Natural killer cell (primary cell): ENCODE measurements around the gene RNF138. TPM values are rescaled to one million over a fixed set of nuclear protein-coding genes. Genes with fewer than 3 reads are reported as not detected.

ENCODE experiments used
- ATAC-seq, 3 donors: fragments of 150-1000 bp in 2 of 3; fragments of 200-7000 bp in 1 of 3; cut with Tn5 transposase; 1 replicate in 1 of 3; 2 replicates in 2 of 3; pipeline ENCODE4 v1.10.0; 2021; ENCODE audit warnings: mild to moderate bottlenecking in 2 of 3, moderate library complexity in 2 of 3
- DNase-seq, 2 donors: peaks; one replicate each; pipeline versions ENCODE4 v3.0.0 to v3.0.0-alpha.2; 2013 to 2021; ENCODE audit warnings: mixed read lengths in 1 of 2
- H3K27ac ChIP-seq: one replicate; pipeline ENCODE4 v1.5.1; 2013; ENCODE audit warnings: mild to moderate bottlenecking, low read length
- H3K27me3 ChIP-seq: one replicate; pipeline ENCODE4 v1.6.1; 2013; ENCODE audit warnings: low read length; ENCODE audit not compliant: control insufficient read depth, insufficient read depth
- H3K36me3 ChIP-seq: one replicate; pipeline ENCODE4 v1.6.1; 2013; ENCODE audit warnings: low read length; ENCODE audit not compliant: control insufficient read depth, insufficient read depth
- H3K4me1 ChIP-seq: one replicate; pipeline ENCODE4 v1.6.1; 2013; ENCODE audit warnings: low read length; ENCODE audit not compliant: control insufficient read depth, insufficient read depth
- H3K4me3 ChIP-seq: one replicate; pipeline ENCODE4 v1.5.1; 2013; ENCODE audit warnings: low read length
- H3K9me3 ChIP-seq: one replicate; pipeline ENCODE4 v1.6.1; 2013; ENCODE audit warnings: low read length; ENCODE audit not compliant: control insufficient read depth, insufficient read depth
- H3K27ac Mint-ChIP-seq, 2 donors: one replicate each; pipeline ENCODE4 v1.8.0; 2022; ENCODE audit warnings: mild to moderate bottlenecking in 2 of 2, mixed read lengths in 2 of 2, moderate library complexity in 1 of 2
- H3K27me3 Mint-ChIP-seq, 2 donors: one replicate each; pipeline ENCODE4 v1.8.0; 2022; ENCODE audit warnings: low read depth in 2 of 2, mixed read lengths in 2 of 2
- H3K36me3 Mint-ChIP-seq: one replicate; pipeline ENCODE4 v1.8.0; 2022; ENCODE audit warnings: mixed read lengths
- H3K4me1 Mint-ChIP-seq, 2 donors: one replicate each; pipeline ENCODE4 v1.8.0; 2022; ENCODE audit warnings: mixed read lengths in 2 of 2
- H3K4me3 Mint-ChIP-seq: one replicate; pipeline ENCODE4 v1.8.0; 2022; ENCODE audit warnings: mild to moderate bottlenecking, moderate library complexity, mixed read lengths
- H3K9me3 Mint-ChIP-seq, 2 donors: one replicate each; pipeline ENCODE4 v1.8.0; 2022; ENCODE audit warnings: mixed read lengths in 2 of 2
- CTCF ChIP-seq: fragments of 200-600 bp; IDR thresholded peaks from one replicate; pipeline ENCODE4 v1.8.0; 2022; ENCODE audit warnings: antibody characterized with exemption
- WGBS: methylation state at CpG from one replicate; pipeline ENCODE4 v1.1.7; 2013; ENCODE audit warnings: missing lambda C conversion rate; ENCODE audit not compliant: insufficient coverage; 5-methylcytosine and 5-hydroxymethylcytosine counted together
- intact Hi-C: fragments of 100-400 bp; cut with micrococcal nuclease; formaldehyde crosslinking; loops from one replicate; pipeline ENCODE4 v1.14.2; 2022
- total RNA-seq, 4 donors: library from RNA; stranded (reverse); fragments of 120-200 nt in 1 of 4; gene quantifications; one replicate each; pipeline versions ENCODE4 v1.2.3 to v1.2.4, GENCODE V29; 2013 to 2022

The RNF138 gene
- total RNA-seq, 3 donors from 2014 or later (not counting 1 experiment from before 2014, with no cell fraction given): 76.6 to 89.8 (median 87.7) TPM

GRCh38 chr18:32122039-32122438, 30.4 kb downstream of the RNF138 start:
- ATAC-seq (no peak), DNase-seq (no peak)
- intact Hi-C loops: no loop called here
- H3K36me3 Mint-ChIP-seq: peaks cover 20% of the 10 kb centered on the region
- H3K9me3 Mint-ChIP-seq: no peaks in the 10 kb centered on the region
- no peaks in the 10 kb centered on the region for H3K27me3 Mint-ChIP-seq
- Histone ChIP-seq H3K4me1 (no peaks in the 10 kb centered on the region), H3K36me3 (peaks cover 46% of the 10 kb centered on the region), H3K27ac (no peak overlapping the region), H3K4me3 (no peak overlapping the region), H3K27me3 (no peaks in the 10 kb centered on the region), H3K9me3 (no peaks in the 10 kb centered on the region)
- H3K27ac Mint-ChIP-seq: no peak overlapping the region
- WGBS: 90% methylated on average over 5 of the region's 5 CpGs
- peaks cover 6 to 18% of the 10 kb centered on the region in 2 donors for H3K4me1 Mint-ChIP-seq
- H3K4me3 Mint-ChIP-seq: no peak overlapping the region
- TF ChIP-seq CTCF: no peak

- Mint-ChIP-seq H3K4me1 (peaks cover 6 to 9% of the 10 kb centered on the region in 2 donors), H3K27me3 (no peaks in the 10 kb centered on the region), H3K9me3 (no peaks in the 10 kb centered on the region), H3K4me3 (no peak overlapping the region), H3K36me3 (peaks cover 21% of the 10 kb centered on the region), H3K27ac (peak overlapping the region; percentile 33 to 54)
- Histone ChIP-seq H3K4me1 (no peaks in the 10 kb centered on the region), H3K9me3 (no peaks in the 10 kb centered on the region), H3K4me3 (no peak overlapping the region), H3K36me3 (peaks cover 63% of the 10 kb centered on the region), H3K27me3 (no peaks in the 10 kb centered on the region), H3K27ac (no peak overlapping the region)
- no peak for DNase-seq
- no peak for TF ChIP-seq CTCF
- ATAC-seq: no peak
- no CpG with 5 or more reads among the region's 3 CpGs for WGBS
- intact Hi-C loops: no loop called here
These were observed 34.9 kb downstream of the RNF138 start for GRCh38 chr18:32126538-32126937.

- intact Hi-C loops: no loop called here
- H3K27ac Mint-ChIP-seq: peak overlapping the region; percentile 35 to 74
- no peak for DNase-seq
- H3K36me3 Mint-ChIP-seq: no peaks in the 10 kb centered on the region
- no peak for TF ChIP-seq CTCF
- peaks cover 6% of the 10 kb centered on the region in 2 donors for H3K4me1 Mint-ChIP-seq
- no peaks in the 10 kb centered on the region for H3K27me3 Mint-ChIP-seq
- no peaks in the 10 kb centered on the region for H3K9me3 ChIP-seq
- ATAC-seq: no peak
- peaks cover 17% of the 10 kb centered on the region for H3K36me3 ChIP-seq
- H3K27me3 ChIP-seq: no peaks in the 10 kb centered on the region
- H3K9me3 Mint-ChIP-seq: no peaks in the 10 kb centered on the region
- 92% methylated on average over 2 of the region's 2 CpGs for WGBS
- H3K27ac ChIP-seq: no peak overlapping the region
- peaks cover 3% of the 10 kb centered on the region for H3K4me1 ChIP-seq
- H3K4me3 Mint-ChIP-seq: no peak overlapping the region
- H3K4me3 ChIP-seq: no peak overlapping the region
These were observed 44.0 kb downstream of the RNF138 start for GRCh38 chr18:32135625-32136024.

GRCh38 chr18:32138332-32138982, 46.8 kb downstream of the RNF138 start:
- H3K4me1 Mint-ChIP-seq: peaks cover 6% of the 10 kb centered on the region in 2 donors
- peak in 1 of 3 donors; percentile 29 for ATAC-seq
- Histone ChIP-seq H3K27ac (no peak overlapping the region), H3K4me1 (peaks cover 3% of the 10 kb centered on the region), H3K36me3 (peaks cover 3% of the 10 kb centered on the region), H3K4me3 (no peak overlapping the region), H3K9me3 (no peaks in the 10 kb centered on the region), H3K27me3 (no peaks in the 10 kb centered on the region)
- WGBS: no CpG with 5 or more reads among the region's 1 CpG
- H3K27me3 Mint-ChIP-seq: no peaks in the 10 kb centered on the region
- H3K27ac Mint-ChIP-seq: peak overlapping the region; percentile 6 to 41
- no peaks in the 10 kb centered on the region for H3K36me3 Mint-ChIP-seq
- H3K4me3 Mint-ChIP-seq: no peak overlapping the region
- no peak for TF ChIP-seq CTCF
- peak in 1 of 2 donors; percentile 17 for DNase-seq
- intact Hi-C loops: no loop called here
- no peaks in the 10 kb centered on the region for H3K9me3 Mint-ChIP-seq
